ES-I3 (cell line): ENCODE data around the gene LRRC75A.

Source experiments
- H3K36me3 ChIP-seq: 2 replicates; pipeline ENCODE4 v1.6.1; 2013; ENCODE audit warnings: mild to moderate bottlenecking, low read length, control low read depth, moderate library complexity; ENCODE audit not compliant: insufficient read depth
- H3K4me1 ChIP-seq: 2 replicates; pipeline ENCODE4 v1.6.1; 2013; ENCODE audit warnings: mild to moderate bottlenecking, control low read depth, low read length; ENCODE audit not compliant: insufficient read depth
- H3K9ac ChIP-seq: 2 replicates; pipeline ENCODE4 v1.6.1; 2013; ENCODE audit warnings: low read depth, mild to moderate bottlenecking, low read length, moderate library complexity
- H3K9me3 ChIP-seq: 2 replicates; pipeline ENCODE4 v1.6.1; 2013; ENCODE audit warnings: mild to moderate bottlenecking, low read length, moderate library complexity; ENCODE audit not compliant: control insufficient read depth, insufficient read depth

LRRC75A gene

GRCh38 chr17:16471295-16471694 is 20.7 kb downstream of the LRRC75A start:
- H3K4me1 ChIP-seq, result peaks cover 1% of the 10 kb centered on the region; the same call in 1 of the 2 replicates
- no peaks in the 10 kb centered on the region for H3K36me3 ChIP-seq
- no peak overlapping the region for H3K9ac ChIP-seq
- no peaks in the 10 kb centered on the region for H3K9me3 ChIP-seq

DNA sequence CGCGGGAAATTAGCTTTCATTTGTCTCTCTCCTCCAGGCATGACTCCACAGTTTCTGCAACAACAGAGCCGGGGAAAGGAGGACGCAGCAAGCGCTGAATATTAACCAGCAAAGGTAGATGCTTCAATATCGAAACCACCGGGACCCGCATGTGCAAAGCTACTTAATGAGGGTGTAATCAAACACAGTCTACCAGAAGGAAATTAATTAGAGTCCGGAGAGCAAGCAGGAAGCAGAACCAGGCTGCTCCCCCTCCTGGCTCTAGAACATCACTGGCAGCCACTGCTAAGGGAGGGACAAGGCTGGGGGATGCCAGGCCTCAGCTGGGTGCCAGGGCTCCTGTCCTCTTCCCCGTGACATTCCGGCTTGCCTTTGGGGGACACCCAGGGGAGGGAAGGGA is 21.7 kb downstream of the LRRC75A start:
- no peaks in the 10 kb centered on the region for H3K9me3 ChIP-seq
- H3K36me3 ChIP-seq, result no peaks in the 10 kb centered on the region
- no peak overlapping the region for H3K9ac ChIP-seq
- peaks cover 10% of the 10 kb centered on the region; the same call in 1 of the 2 replicates for H3K4me1 ChIP-seq

DNA sequence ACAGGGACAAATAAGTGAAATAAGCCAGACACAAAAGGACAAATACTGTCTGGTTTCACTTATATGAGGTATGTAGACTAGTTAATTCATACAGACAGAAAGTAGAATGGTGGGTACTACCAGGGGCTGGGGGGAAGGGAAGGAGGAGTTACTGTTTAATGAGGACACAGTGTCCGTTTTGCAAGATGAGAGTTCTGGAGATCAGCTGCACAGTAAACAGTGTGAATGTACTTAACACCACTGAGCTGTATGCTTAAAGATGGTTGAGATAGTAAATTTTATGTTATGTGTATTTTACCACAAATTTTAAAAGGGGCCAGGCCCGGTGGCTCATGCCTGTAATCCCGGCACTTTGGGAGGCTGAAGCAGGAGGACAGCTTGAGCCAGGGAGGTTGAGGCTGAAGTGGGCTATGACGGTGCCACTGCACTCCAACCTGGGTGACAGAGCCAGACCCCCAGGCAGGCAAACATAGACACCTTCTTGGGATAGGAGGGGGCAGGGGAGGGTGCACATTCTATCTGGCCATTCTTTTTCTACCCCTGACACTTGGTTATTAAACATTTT is 23.5 kb downstream of the LRRC75A start:
- H3K9me3 ChIP-seq, result no peaks in the 10 kb centered on the region
- H3K36me3 ChIP-seq, result no peaks in the 10 kb centered on the region
- H3K4me1 ChIP-seq, result peaks cover 11% of the 10 kb centered on the region; the same call in 1 of the 2 replicates
- no peak overlapping the region for H3K9ac ChIP-seq

- Histone ChIP-seq H3K9ac (no peak overlapping the region), H3K9me3 (no peaks in the 10 kb centered on the region), H3K4me1 (peaks cover 18% of the 10 kb centered on the region; the same call in 1 of the 2 replicates), H3K36me3 (no peaks in the 10 kb centered on the region)
Observed at GRCh38 chr17:16467886-16468285, 24.1 kb downstream of the LRRC75A start.

DNA sequence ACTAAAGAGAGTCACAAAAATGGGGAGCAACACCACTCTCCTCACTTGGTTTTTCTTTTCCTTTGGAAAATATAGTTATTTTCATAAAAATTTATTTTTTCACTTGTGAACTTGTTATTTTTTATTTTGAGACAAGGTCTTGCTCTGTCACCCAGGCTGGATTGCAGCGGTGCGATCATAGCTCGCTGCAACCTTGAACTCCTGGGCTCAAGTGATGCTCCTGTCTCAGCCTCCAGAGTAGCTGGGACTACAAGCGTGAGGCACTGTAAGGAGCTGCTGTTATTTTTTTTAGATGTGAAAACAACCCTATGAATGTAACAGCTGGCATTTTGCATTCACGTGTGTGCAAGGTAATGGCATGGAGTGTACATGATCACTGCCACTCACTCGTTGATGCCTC is 24.9 kb downstream of the LRRC75A start:
- Histone ChIP-seq H3K4me1 (peaks cover 18% of the 10 kb centered on the region; the same call in 1 of the 2 replicates), H3K36me3 (no peaks in the 10 kb centered on the region)

DNA sequence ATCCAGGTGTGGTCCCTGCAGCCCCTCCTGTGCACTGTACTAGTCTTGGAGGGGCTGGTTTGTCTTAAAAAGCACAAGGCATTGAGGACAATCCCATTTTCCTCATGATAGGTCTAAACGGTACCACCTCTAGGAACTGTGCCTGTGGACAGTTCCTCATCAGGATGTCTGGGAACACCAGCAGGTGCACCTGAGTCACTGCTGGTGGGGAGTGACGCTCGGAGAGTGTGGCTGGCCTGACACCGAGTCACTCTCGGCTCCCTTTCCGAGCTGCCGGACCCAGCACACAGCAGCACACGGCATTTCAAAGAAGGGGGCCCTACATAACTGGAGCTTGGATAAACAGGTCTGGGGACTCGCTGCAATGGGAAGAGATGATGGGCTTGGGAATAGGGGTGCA is 25.6 kb downstream of the LRRC75A start:
- H3K36me3 ChIP-seq, result no peaks in the 10 kb centered on the region
- no peak overlapping the region for H3K9ac ChIP-seq
- peaks cover 18% of the 10 kb centered on the region; the same call in 1 of the 2 replicates for H3K4me1 ChIP-seq
- no peaks in the 10 kb centered on the region for H3K9me3 ChIP-seq

More for the DNA sequence above, 24.9 kb downstream of the LRRC75A start:
- Histone ChIP-seq H3K9me3 (no peaks in the 10 kb centered on the region), H3K9ac (no peak overlapping the region)

- no peaks in the 10 kb centered on the region for H3K36me3 ChIP-seq
- H3K9me3 ChIP-seq, result no peaks in the 10 kb centered on the region
- peaks cover 18% of the 10 kb centered on the region; the same call in 1 of the 2 replicates for H3K4me1 ChIP-seq
- no peak overlapping the region for H3K9ac ChIP-seq
Observed at GRCh38 chr17:16465861-16466338, 26.1 kb downstream of the LRRC75A start.

- Histone ChIP-seq H3K4me1 (peaks cover 24% of the 10 kb centered on the region; the same call in 1 of the 2 replicates), H3K9ac (no peak overlapping the region), H3K36me3 (no peaks in the 10 kb centered on the region), H3K9me3 (no peaks in the 10 kb centered on the region)
Observed at GRCh38 chr17:16465052-16465312, 27.0 kb downstream of the LRRC75A start.

DNA sequence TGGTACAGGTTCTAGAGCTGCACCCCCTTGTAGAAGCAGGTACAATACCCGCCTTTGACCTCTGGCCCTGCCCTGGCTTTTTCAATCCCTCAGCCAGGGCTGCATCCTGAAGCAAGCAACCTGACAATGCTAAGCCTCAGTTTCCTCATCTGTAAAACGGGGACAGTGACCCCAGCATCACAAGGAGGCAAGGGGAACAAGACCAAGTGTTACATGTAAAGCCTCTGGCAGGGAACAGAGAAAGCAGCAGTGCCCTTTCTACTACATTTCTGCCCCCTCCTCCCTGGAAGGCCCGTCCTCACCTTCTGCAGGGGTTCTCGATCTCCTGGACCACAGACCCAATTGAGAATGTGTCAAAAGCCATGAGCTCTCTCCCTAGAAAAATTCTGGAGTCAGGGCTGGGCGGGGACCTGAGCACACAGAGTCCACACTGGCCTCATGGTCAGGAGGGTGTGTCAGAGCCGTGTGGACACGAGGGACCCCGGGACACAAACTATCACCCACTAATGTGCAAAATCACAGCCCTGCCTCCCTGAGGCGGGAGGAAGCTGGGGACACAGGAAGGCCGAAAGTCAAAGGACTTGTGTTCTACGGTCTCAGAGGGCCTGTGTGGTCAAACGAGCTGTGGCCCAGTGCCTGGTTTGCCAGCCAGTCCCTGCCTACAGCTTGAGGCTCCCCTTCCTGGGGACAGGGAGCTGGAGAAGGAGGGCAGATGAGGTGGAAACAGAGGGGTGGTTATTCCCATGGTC is 27.5 kb downstream of the LRRC75A start:
- no peaks in the 10 kb centered on the region for H3K9me3 ChIP-seq
- peaks cover 29% of the 10 kb centered on the region; the same call in 1 of the 2 replicates for H3K4me1 ChIP-seq
- H3K36me3 ChIP-seq, result no peaks in the 10 kb centered on the region
- no peak overlapping the region for H3K9ac ChIP-seq

DNA sequence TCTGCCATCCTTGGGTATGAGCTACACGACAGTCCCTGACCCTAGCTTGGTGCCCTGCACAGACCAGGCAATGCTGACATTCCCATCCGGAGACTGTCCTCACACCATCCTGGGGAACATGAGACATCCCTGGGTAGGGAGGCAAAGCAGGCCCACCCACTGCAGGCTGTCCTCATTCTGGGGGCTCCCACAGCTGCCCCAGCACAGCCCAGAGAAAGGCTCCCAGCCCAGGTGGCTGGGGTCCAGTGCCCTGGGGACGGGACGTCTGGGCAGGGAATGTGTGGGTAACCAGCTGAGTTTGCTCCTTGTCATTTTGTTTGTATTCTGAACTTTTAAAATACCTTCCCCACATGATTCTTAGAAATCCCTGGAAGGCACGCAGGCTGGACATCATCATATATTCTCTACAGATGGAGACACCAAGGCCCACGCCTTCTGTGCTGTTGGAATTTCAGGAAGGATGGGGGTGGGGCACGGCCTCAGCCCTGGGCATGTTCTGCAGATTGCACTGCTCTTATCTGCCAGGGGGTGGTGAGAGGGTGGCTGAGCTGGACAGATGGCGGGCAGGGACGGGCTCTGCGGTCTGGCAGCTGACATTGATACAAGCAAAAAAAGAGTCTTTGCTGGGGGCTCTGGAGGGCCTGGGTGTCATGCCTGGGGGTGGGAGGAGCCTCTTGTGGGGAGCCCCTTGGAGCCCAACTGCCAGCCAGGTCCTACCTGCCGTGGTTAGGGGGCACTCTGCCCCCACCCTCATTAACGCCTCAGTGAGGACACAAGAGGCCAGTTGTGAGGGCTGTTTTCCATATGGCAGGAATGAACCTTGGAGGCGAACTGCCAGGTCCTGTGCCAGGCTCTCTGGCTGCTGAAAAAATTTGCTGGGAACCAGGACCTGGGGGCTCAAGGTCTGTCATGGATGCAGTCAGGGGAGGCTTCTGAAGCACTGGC is 28.4 kb downstream of the LRRC75A start:
- Histone ChIP-seq H3K36me3 (no peaks in the 10 kb centered on the region), H3K9me3 (no peaks in the 10 kb centered on the region), H3K4me1 (peaks cover 36% of the 10 kb centered on the region; the same call in 1 of the 2 replicates)

DNA sequence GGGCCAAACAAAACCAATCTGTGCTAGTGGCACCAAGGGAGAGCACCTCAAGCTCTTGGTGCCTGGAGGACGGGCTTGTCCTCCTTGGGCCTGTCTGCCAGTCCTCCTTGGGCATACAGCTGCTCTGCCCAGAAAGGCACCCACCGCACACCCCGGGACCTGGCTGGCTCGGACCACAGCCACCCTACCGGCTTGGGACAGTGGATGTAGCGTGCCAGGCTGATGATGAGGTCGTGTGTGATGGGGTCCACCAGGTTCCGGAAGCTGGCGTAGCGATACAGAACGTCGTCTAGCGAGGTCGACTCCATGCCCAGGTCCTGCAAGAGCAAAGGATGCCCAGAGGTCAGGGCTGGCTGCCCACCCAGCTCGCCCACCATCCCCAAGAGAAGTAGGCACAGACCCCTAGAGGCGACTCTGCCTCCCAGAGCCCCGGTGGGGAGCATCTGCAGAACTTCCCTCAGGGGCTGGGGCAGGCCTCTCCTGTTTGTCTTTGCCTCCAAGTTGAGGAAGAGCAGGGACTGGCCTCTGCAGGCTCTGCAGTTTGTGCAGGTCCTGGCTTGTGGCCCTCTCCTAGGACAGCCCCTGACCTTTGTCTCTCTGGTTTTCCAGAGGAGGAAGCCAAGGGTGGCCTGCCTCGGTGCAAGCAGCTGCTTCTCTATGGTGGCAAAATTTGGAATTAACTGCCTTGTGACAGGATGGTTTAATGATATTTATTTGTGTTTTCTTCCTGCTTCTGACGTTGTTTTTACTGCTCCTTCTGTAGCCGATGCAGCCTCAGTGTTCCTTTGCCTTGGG is 29.7 kb downstream of the LRRC75A start:
- peaks cover 36% of the 10 kb centered on the region; the same call in 1 of the 2 replicates for H3K4me1 ChIP-seq
- no peak overlapping the region for H3K9ac ChIP-seq
- no peaks in the 10 kb centered on the region for H3K9me3 ChIP-seq
- no peaks in the 10 kb centered on the region for H3K36me3 ChIP-seq

More for the DNA sequence above, 28.4 kb downstream of the LRRC75A start:
- no peak overlapping the region for H3K9ac ChIP-seq

DNA sequence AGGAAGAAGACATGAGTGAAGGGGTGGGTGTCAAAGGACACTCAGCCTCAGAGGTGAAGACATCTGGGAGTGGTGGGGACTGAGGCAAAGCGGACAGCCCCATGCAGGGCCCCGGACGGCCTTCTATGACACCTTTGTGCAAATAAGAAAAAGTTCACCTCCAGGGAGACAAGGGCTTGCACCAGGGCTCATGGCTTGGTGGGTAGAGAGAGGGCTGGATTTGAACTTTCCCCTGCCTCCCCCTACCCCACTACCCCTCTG is 30.5 kb downstream of the LRRC75A start:
- Histone ChIP-seq H3K9ac (no peak overlapping the region), H3K4me1 (peaks cover 36% of the 10 kb centered on the region; the same call in 1 of the 2 replicates), H3K36me3 (no peaks in the 10 kb centered on the region), H3K9me3 (no peaks in the 10 kb centered on the region)

DNA sequence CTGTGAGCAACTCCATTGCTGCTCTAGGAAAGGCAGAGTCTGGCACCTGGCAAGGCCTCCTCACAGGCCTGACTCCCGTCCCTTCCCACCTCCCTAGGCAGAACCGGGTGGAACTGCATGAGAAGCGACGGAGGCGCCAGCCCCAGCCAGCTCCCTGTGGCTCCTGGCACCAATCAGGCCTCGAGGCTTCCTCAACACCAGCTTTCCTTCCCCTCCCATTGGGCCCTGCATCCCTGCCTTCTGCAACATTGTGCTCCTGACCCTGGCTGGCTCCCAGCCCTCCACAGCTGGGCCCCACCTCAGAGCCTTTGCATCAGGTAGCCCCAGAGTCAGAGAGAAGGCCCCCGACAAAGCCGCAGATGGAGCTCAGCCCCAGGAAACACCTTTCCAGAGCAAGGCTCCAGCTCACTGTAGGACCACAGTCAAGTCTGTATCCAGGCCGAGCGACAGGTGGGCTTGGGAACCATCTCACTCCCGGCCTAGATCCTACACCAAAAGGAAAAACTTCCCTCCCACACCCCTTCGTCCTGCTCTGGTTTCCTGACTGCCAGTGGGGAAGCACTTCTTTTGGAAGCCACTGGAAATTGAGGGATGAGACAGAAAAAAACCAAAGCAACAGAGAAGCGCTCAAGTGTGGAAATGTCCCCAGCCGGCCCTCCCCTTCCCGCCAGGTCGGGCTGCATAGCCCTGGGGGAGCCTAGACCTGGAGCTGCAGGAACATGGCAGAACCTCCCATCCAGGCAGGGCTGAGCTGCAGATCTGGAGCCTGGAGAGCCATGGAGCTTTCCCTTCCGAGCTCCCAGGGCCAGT is 31.0 kb downstream of the LRRC75A start:
- Histone ChIP-seq H3K4me1 (peaks cover 32% of the 10 kb centered on the region; the same call in 1 of the 2 replicates), H3K36me3 (no peaks in the 10 kb centered on the region), H3K9me3 (no peaks in the 10 kb centered on the region), H3K9ac (no peak overlapping the region)
